ENCODE results near the gene CACNG3.
"Not testable (repeated sequence)": the region's sequence is repeated elsewhere in the genome, so short reads cannot be mapped to it uniquely, and the experiment has no call there.

The CACNG3 gene

DNA sequence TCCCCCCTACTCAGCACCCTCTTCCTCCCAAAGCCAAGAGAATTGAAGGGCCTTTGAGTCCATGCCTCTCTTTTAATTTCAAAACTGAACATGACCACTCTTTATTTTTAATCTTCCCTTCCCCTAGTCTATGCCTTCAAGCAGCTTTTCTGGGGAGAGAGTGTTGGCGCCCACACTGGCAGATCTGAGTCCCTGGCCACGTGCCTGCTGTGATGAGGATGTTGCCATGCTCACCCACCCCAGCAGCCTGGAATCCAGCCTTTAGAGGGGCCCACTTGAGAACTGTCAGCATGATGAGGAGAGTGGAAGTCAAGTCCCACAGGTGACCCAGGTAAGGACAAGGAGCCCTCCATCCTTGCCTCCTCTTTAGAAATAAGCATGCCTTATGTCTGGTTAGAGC, 20.3 kb upstream of the CACNG3 start:
- H3K4ac ChIP-seq (ENCODE audit: low read depth, low read length): no peak overlapping the region
- no CpG with 5 or more reads among the region's 2 CpGs for WGBS (ENCODE audit: extremely low coverage, insufficient coverage, low lambda C conversion rate)
- H3K36me3 ChIP-seq (ENCODE audit: control insufficient read depth, insufficient read depth, low read length): no peaks in the 10 kb centered on the region
- no peak overlapping the region for H4K5ac ChIP-seq (ENCODE audit: low read length)
- H2BK15ac ChIP-seq (replicated peaks; ENCODE audit: low read depth): no peak overlapping the region
- DNase-seq: no peak
- H3K27me3 ChIP-seq (ENCODE audit: insufficient read depth, low read length, poor library complexity): no peaks in the 10 kb centered on the region
- H3K27ac ChIP-seq (ENCODE audit: low read depth, low read length): no peak overlapping the region
- no peaks in the 10 kb centered on the region for H3K79me1 ChIP-seq (ENCODE audit: low read length)
- no peak overlapping the region for H3K9ac ChIP-seq (ENCODE audit: low read length)
- no peaks in the 10 kb centered on the region for H3K4me1 ChIP-seq (ENCODE audit: control insufficient read depth, low read depth, low read length)
- H3K4me3 ChIP-seq (ENCODE audit: low read length): no peak overlapping the region
- H2BK120ac ChIP-seq (ENCODE audit: low read depth, low read length): no peak overlapping the region
- H4K8ac ChIP-seq (ENCODE audit: low read depth, low read length): no peak overlapping the region
- H2AK5ac ChIP-seq (ENCODE audit: low read length): no peak overlapping the region
- no peak overlapping the region for H2BK5ac ChIP-seq (ENCODE audit: low read length)
- H3K23ac ChIP-seq (ENCODE audit: low read length): no peak overlapping the region
- H3K79me2 ChIP-seq (ENCODE audit: control insufficient read depth, insufficient read depth, low read length): no peaks in the 10 kb centered on the region
- H3K56ac ChIP-seq (ENCODE audit: low read length): no peak overlapping the region
- no peak overlapping the region for H3K18ac ChIP-seq (ENCODE audit: low read length)
- no peak overlapping the region for H3K4me2 ChIP-seq (ENCODE audit: low read length)

DNA sequence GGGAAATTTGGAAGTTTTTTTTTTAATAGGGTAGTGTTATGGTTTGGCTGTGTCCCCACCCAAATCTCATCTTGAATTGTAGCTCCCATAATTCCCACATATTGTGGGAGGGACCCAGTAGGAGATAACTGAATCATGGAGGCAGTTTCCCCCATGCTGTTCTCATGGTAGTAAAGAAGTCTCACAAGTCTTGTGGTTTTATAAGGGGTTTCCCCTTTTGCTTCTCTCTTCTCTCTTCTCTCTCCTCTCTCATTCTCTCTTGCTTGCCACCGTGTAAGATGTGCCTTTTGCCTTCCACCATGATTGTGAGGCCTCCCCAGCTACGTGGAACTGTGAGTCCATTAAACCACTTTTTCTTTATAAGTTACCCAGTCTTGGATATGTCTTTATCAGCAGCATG, 17.3 kb upstream of the CACNG3 start:
- not testable (repeated sequence) for H2AK5ac ChIP-seq (ENCODE audit: low read length); H4K8ac ChIP-seq (ENCODE audit: low read depth, low read length); H3K4me2 ChIP-seq (ENCODE audit: low read length); H3K4me1 ChIP-seq (ENCODE audit: control insufficient read depth, low read depth, low read length); H3K27ac ChIP-seq (ENCODE audit: low read depth, low read length); H3K79me2 ChIP-seq (ENCODE audit: control insufficient read depth, insufficient read depth, low read length); H3K4me3 ChIP-seq (ENCODE audit: low read length); H2BK5ac ChIP-seq (ENCODE audit: low read length); H3K79me1 ChIP-seq (ENCODE audit: low read length); H2BK120ac ChIP-seq (ENCODE audit: low read depth, low read length); DNase-seq; H2BK15ac ChIP-seq (replicated peaks; ENCODE audit: low read depth); H3K23ac ChIP-seq (ENCODE audit: low read length); H3K36me3 ChIP-seq (ENCODE audit: control insufficient read depth, insufficient read depth, low read length); H3K27me3 ChIP-seq (ENCODE audit: insufficient read depth, low read length, poor library complexity); H3K9ac ChIP-seq (ENCODE audit: low read length); H3K18ac ChIP-seq (ENCODE audit: low read length); H3K56ac ChIP-seq (ENCODE audit: low read length); H4K5ac ChIP-seq (ENCODE audit: low read length); H3K4ac ChIP-seq (ENCODE audit: low read depth, low read length)
- no CpG with 5 or more reads among the region's 2 CpGs for WGBS (ENCODE audit: extremely low coverage, insufficient coverage, low lambda C conversion rate)

DNA sequence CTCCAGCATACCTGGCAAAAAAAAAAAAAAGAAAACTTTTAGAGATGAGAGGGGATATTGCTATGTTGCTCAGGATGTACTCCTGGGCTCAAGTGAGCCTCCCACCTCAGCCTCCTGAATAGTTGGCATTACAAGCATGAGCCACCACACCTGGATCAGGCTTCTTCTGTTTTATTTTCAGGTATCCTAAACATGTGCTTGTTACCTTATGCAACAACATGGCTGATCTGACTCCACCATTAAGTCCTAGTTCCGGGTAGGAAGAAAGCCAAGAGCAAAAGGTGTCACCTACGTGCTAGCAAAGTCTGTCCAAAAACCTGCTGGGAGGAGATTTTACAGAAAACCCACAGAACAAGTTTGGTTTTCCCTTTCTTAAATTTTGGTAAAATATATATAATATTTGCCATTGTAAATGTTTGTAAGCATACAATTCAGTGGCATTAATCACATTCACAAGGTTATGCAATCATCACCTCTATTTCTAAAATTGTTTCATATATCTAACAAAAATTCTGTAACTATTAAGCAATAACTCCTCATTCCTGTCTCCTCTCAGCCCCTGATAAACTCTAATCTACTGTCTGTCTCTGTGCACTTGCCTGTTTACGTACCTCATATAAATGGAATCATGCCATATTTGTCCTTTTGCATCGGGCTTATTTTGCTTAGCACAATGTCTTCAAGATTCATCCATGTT, 9.1 kb upstream of the CACNG3 start:
- H3K27ac ChIP-seq (ENCODE audit: low read depth, low read length): no peak overlapping the region
- no peak overlapping the region for H3K4me2 ChIP-seq (ENCODE audit: low read length)
- no peak overlapping the region for H3K23ac ChIP-seq (ENCODE audit: low read length)
- H3K4me1 ChIP-seq (ENCODE audit: control insufficient read depth, low read depth, low read length): no peaks in the 10 kb centered on the region
- H3K56ac ChIP-seq (ENCODE audit: low read length): no peak overlapping the region
- H3K18ac ChIP-seq (ENCODE audit: low read length): no peak overlapping the region
- no peaks in the 10 kb centered on the region for H3K36me3 ChIP-seq (ENCODE audit: control insufficient read depth, insufficient read depth, low read length)
- H3K79me2 ChIP-seq (ENCODE audit: control insufficient read depth, insufficient read depth, low read length): no peaks in the 10 kb centered on the region
- no peak overlapping the region for H3K4me3 ChIP-seq (ENCODE audit: low read length)
- no peak overlapping the region for H2BK5ac ChIP-seq (ENCODE audit: low read length)
- no peak overlapping the region for H3K9ac ChIP-seq (ENCODE audit: low read length)
- no peak for DNase-seq
- H3K4ac ChIP-seq (ENCODE audit: low read depth, low read length): no peak overlapping the region
- no CpG with 5 or more reads among the region's 4 CpGs for WGBS (ENCODE audit: extremely low coverage, insufficient coverage, low lambda C conversion rate)
- H2AK5ac ChIP-seq (ENCODE audit: low read length): no peak overlapping the region
- no peak overlapping the region for H4K5ac ChIP-seq (ENCODE audit: low read length)
- H2BK15ac ChIP-seq (replicated peaks; ENCODE audit: low read depth): no peak overlapping the region
- peaks cover 3% of the 10 kb centered on the region for H3K27me3 ChIP-seq (ENCODE audit: insufficient read depth, low read length, poor library complexity)
- H3K79me1 ChIP-seq (ENCODE audit: low read length): no peaks in the 10 kb centered on the region
- no peak overlapping the region for H4K8ac ChIP-seq (ENCODE audit: low read depth, low read length)
- no peak overlapping the region for H2BK120ac ChIP-seq (ENCODE audit: low read depth, low read length)

GRCh38 chr16:24253192-24253591, 2.9 kb upstream of the CACNG3 start:
- no CpG with 5 or more reads among the region's 7 CpGs for WGBS (ENCODE audit: extremely low coverage, insufficient coverage, low lambda C conversion rate)
- no peak overlapping the region for H3K4me3 ChIP-seq (ENCODE audit: low read length)
- no peak overlapping the region for H3K23ac ChIP-seq (ENCODE audit: low read length)
- no peak overlapping the region for H3K56ac ChIP-seq (ENCODE audit: low read length)
- H3K9ac ChIP-seq (ENCODE audit: low read length): no peak overlapping the region
- no peak overlapping the region for H3K4me2 ChIP-seq (ENCODE audit: low read length)
- no peak overlapping the region for H3K4ac ChIP-seq (ENCODE audit: low read depth, low read length)
- H2AK5ac ChIP-seq (ENCODE audit: low read length): no peak overlapping the region
- no peak overlapping the region for H4K5ac ChIP-seq (ENCODE audit: low read length)
- no peak overlapping the region for H3K18ac ChIP-seq (ENCODE audit: low read length)
- H4K8ac ChIP-seq (ENCODE audit: low read depth, low read length): no peak overlapping the region
- H3K79me1 ChIP-seq (ENCODE audit: low read length): no peaks in the 10 kb centered on the region
- no peak overlapping the region for H2BK5ac ChIP-seq (ENCODE audit: low read length)
- H2BK15ac ChIP-seq (replicated peaks; ENCODE audit: low read depth): no peak overlapping the region
- H3K36me3 ChIP-seq (ENCODE audit: control insufficient read depth, insufficient read depth, low read length): no peaks in the 10 kb centered on the region
- peaks cover 9% of the 10 kb centered on the region for H3K27me3 ChIP-seq (ENCODE audit: insufficient read depth, low read length, poor library complexity)
- peak; percentile 88 for DNase-seq
- peaks cover 2% of the 10 kb centered on the region for H3K4me1 ChIP-seq (ENCODE audit: control insufficient read depth, low read depth, low read length)
- no peak overlapping the region for H2BK120ac ChIP-seq (ENCODE audit: low read depth, low read length)
- no peak overlapping the region for H3K27ac ChIP-seq (ENCODE audit: low read depth, low read length)
- no peaks in the 10 kb centered on the region for H3K79me2 ChIP-seq (ENCODE audit: control insufficient read depth, insufficient read depth, low read length)

DNA sequence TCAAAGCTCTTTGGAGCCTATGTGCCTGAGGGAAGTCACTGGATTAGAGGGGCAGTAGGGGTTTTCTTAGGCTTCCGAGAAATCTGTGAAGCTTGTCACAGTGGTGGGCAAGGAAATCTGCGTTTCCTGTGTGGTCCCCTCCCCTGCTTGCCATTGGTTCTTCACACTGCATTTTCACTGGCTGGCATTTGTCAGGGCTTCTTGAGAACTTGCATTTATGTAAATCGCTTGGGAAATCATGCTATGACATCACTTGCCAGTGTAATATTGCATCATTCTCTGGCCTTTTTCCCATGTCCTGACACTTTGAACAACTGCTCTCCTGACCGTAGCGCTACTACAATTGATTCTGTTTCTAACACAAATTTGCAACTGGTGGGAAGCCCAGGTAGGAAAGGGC, 1.8 kb downstream of the CACNG3 start:
- no peak overlapping the region for H4K8ac ChIP-seq (ENCODE audit: low read depth, low read length)
- H3K27me3 ChIP-seq (ENCODE audit: insufficient read depth, low read length, poor library complexity): peaks cover 9% of the 10 kb centered on the region
- no peak overlapping the region for H3K9ac ChIP-seq (ENCODE audit: low read length)

GRCh38 chr16:24258791-24259190, 2.7 kb downstream of the CACNG3 start:
- H2AK5ac ChIP-seq (ENCODE audit: low read length): no peak overlapping the region
- H4K8ac ChIP-seq (ENCODE audit: low read depth, low read length): no peak overlapping the region
- no peak overlapping the region for H3K18ac ChIP-seq (ENCODE audit: low read length)
- no peak for DNase-seq
- H3K4me2 ChIP-seq (ENCODE audit: low read length): no peak overlapping the region
- H2BK5ac ChIP-seq (ENCODE audit: low read length): no peak overlapping the region
- H3K4me1 ChIP-seq (ENCODE audit: control insufficient read depth, low read depth, low read length): peaks cover 2% of the 10 kb centered on the region
- WGBS (ENCODE audit: extremely low coverage, insufficient coverage, low lambda C conversion rate): no CpG with 5 or more reads among the region's 1 CpG
- peaks cover 9% of the 10 kb centered on the region for H3K27me3 ChIP-seq (ENCODE audit: insufficient read depth, low read length, poor library complexity)
- no peak overlapping the region for H4K5ac ChIP-seq (ENCODE audit: low read length)
- no peak overlapping the region for H3K56ac ChIP-seq (ENCODE audit: low read length)
- no peaks in the 10 kb centered on the region for H3K36me3 ChIP-seq (ENCODE audit: control insufficient read depth, insufficient read depth, low read length)
- H3K27ac ChIP-seq (ENCODE audit: low read depth, low read length): no peak overlapping the region
- H3K79me2 ChIP-seq (ENCODE audit: control insufficient read depth, insufficient read depth, low read length): no peaks in the 10 kb centered on the region
- H3K23ac ChIP-seq (ENCODE audit: low read length): no peak overlapping the region
- no peak overlapping the region for H2BK15ac ChIP-seq (replicated peaks; ENCODE audit: low read depth)
- no peak overlapping the region for H3K4me3 ChIP-seq (ENCODE audit: low read length)
- no peak overlapping the region for H3K4ac ChIP-seq (ENCODE audit: low read depth, low read length)
- H2BK120ac ChIP-seq (ENCODE audit: low read depth, low read length): no peak overlapping the region
- H3K79me1 ChIP-seq (ENCODE audit: low read length): no peaks in the 10 kb centered on the region
- no peak overlapping the region for H3K9ac ChIP-seq (ENCODE audit: low read length)

More for the DNA sequence above, 1.8 kb downstream of the CACNG3 start:
- WGBS (ENCODE audit: extremely low coverage, insufficient coverage, low lambda C conversion rate): no CpG with 5 or more reads among the region's 5 CpGs
- Histone ChIP-seq H3K79me2 (ENCODE audit: control insufficient read depth, insufficient read depth, low read length) (no peaks in the 10 kb centered on the region), H3K79me1 (ENCODE audit: low read length) (no peaks in the 10 kb centered on the region), H3K4me3 (ENCODE audit: low read length) (no peak overlapping the region), H4K5ac (ENCODE audit: low read length) (no peak overlapping the region), H2BK5ac (ENCODE audit: low read length) (no peak overlapping the region), H3K36me3 (ENCODE audit: control insufficient read depth, insufficient read depth, low read length) (no peaks in the 10 kb centered on the region), H3K4ac (ENCODE audit: low read depth, low read length) (no peak overlapping the region), H3K4me1 (ENCODE audit: control insufficient read depth, low read depth, low read length) (peaks cover 2% of the 10 kb centered on the region), H3K4me2 (ENCODE audit: low read length) (no peak overlapping the region), H2BK120ac (ENCODE audit: low read depth, low read length) (no peak overlapping the region), H3K56ac (ENCODE audit: low read length) (no peak overlapping the region), H3K18ac (ENCODE audit: low read length) (no peak overlapping the region), H2BK15ac (replicated peaks; ENCODE audit: low read depth) (no peak overlapping the region), H2AK5ac (ENCODE audit: low read length) (no peak overlapping the region), H3K27ac (ENCODE audit: low read depth, low read length) (no peak overlapping the region), H3K23ac (ENCODE audit: low read length) (no peak overlapping the region)
- DNase-seq: peak; percentile 90

Data from mesendoderm (in vitro differentiated cells).